Globus pallidus (tissue), 1 donor: Measurements from ENCODE around the gene ICA1L.

Source experiments
- DNase-seq: peaks from one replicate; pipeline ENCODE4 v3.0.0-alpha.2; 2015; ENCODE audit warnings: low spot score

Gene ICA1L

DNA sequence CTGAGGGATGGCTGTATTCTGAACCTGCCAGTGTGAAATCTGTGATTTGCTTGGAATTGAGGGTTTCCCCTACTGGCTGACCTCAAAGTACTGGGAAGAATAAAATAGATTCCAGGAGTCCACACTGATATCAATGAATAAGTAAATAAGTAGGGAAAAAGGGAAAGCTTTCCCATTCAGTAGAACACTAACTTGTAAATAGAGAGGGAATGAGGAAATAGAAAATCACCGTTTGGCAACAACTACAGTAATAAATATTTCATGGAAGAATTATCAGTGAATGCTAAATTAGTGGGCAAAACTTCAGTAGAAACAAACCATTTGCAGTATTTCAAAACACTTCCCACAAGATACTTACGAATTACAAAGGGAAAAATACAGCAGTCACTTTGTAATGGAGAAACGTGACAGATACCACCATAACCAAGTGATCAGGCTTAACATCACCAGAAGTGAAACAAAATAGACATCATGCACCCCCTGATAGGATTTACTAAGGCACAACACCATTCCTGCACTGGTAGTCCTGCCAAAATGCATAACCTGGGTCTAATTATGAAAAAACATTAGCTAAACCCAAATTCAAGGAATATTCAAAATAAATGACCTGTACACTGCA is 88.5 kb downstream of the ICA1L start:
- DNase-seq, result no peak

DNA sequence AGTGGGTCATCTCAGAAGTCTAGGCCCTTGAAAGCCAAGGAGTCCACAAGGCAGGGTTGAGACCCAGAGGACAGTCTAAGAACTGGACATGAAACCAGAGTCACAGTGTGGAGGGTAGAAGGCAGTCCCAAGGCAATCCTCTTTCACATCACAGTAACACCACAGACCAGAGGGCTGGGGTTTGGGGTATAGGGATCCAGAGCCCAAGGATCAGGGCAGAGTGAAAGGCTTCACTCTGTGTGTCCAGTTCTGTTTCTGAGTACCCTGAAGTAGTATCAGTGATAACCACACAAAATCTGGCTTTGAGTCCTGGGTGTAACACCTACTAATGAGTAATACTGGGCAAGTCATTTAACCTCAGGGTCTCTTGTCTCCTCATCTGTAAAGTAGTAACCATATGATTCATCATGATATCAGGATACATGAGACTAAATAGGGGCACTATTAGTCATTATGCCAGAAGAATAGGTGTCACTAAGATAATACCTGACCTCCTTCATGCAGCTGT is 91.0 kb downstream of the ICA1L start:
- DNase-seq, result no peak

DNA sequence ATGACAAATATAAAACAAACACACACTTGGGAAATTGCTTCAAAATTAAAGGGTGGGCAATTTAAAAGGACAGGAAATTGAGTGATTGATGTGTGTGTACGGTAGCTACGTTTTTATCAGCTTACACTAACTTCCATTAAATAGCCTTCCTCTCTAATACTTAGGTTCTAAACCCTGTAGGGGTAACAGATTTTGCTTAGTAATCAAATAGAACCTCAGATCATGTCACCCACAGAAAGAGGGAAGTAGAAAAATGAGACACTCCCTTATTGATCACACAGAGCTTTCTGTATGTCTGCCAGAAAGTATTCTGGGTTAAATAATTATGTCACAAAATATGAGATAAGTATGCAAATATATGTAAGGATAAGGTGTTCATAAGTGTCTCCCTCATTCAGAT is 93.3 kb downstream of the ICA1L start:
- no peak for DNase-seq

DNA sequence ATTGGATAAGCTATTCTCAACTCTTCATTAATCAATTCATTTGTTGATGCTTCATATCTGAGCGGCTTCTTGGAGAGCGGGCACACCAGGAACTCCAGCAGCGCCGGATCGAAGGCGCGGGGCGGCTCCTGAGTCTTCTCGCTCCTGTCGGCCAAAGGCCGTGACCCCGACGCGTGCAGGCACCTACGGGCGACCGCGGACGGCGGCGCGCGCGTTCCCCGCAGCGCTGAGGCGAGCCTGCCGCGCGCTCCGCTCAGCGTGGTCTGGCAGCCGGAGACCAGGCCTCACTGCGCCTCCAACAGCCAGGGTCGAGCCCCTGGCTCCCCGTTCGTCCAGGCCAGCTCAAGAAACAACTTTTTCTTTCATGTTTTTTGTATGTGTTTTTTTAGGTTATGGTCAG is 97.5 kb downstream of the ICA1L start:
- DNase-seq, result no peak

DNA sequence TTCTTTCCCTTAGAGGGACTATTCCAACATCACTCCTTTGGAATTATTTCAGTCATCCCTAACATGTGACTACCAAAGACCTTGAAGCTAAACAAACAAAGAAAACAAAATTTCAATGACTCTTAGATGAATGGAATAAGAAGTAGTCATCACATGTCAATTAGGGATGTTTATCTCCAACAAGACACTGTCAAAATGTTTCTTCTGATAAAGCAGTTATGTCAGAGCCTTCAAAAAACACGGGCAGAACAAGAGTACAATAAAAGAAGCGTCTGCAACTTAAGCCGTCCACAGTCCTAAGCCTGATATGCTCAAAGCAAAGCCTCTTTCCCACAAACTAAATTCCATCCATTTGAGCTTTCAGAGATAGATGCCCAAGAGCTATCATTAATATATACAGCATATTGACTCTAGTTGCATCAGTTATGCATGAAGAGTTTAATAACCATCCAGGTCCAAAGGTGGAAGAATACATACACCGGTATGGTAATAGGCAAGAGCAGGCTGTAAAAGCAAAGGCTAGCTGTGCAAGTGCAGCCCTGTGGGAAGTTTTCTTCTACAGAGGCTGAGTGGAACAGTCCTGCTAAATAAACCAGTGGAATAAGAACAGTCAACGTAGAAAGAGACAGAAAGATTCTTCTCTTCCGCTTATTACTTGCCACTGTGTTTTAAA is 98.1 kb downstream of the ICA1L start:
- no peak for DNase-seq

DNA sequence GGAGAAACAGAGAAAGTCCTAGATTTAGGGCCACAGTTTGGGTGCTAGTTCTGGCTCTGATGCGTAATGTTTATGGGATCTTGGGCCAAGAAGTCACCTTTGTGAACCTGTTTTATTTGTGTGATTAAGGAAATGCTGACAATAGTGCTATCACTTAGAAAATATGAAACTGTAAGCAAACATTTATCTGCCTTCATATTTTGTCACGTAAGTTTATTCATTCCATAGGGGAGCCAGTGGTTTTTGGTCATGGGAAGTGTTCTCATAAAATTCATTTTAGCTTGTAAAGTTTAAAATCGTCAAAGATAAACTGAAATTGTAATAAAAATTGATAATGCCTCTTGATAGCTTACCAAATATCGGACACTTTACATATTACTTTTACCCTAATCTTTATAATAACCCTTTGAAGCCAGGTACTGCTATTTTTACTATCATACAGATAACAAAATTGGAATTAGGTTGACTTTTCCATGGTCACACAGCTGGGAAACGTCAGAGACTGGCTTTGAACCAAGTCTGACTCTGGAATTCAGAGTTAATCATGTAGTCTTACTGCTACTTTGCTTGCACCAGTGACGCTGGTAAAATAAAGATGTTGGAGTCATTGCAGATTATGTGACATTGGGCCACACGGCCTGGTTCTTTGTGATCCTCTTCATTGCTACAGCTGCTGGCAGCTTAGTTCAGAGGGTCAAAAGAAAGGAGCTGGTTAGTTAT is 99.7 kb downstream of the ICA1L start:
- DNase-seq, result no peak

DNA sequence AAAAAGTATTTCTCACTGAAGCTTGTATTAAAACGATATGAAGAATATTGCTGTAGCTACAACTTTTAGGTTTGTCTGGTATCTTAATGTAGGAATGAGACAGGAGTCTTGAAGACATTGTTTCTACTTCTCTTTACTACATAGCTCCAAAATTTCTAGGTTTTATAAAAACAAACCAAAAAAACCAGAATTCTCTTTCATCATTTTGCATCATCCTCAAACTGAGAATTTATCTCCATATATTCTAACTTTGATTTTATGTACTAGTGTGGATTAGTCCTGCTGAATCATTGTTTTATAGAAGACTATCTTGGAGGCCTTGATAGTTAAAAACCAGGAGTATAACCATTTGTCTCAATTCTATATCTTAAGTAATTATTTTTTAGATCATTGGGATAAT is 100.2 kb downstream of the ICA1L start:
- DNase-seq, result no peak

DNA sequence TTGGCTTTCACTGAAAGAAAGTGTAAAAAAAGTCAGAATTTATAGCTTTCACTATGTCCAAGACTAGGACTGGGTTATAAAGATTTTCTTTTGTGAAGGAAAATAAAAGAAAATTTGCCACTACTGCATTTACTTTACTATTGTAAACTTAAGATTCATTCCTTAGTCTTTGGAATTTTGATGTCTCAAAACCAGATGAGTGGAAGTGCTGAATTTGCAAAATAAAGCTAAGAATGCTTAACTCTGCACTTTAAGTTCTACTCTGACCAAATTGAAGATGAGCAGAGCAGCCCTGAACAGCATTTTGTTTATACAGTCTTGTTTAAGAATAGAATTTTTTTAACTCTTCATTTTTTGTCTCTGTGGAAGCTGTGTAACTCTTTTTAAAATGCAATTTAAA is 102.4 kb downstream of the ICA1L start:
- no peak for DNase-seq

DNA sequence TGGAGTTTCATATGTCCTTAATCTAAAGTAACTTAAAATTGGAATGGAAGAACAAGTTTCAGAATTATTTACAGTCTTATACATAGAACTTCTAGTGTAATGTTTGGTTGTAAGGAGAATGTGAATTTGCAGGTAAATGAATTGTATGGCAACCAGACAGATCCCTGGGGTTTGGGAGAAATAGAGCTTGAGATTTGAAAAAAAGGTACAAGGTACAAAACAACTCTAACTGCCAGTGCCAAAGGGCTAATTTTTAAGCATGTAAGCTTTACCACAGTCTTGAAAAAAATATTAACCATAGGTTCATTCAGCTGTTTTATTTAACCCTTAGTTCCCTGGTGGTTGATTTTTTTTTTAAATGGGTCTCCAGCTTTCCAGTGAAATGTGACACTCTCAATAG is 103.3 kb downstream of the ICA1L start:
- no peak for DNase-seq

DNA sequence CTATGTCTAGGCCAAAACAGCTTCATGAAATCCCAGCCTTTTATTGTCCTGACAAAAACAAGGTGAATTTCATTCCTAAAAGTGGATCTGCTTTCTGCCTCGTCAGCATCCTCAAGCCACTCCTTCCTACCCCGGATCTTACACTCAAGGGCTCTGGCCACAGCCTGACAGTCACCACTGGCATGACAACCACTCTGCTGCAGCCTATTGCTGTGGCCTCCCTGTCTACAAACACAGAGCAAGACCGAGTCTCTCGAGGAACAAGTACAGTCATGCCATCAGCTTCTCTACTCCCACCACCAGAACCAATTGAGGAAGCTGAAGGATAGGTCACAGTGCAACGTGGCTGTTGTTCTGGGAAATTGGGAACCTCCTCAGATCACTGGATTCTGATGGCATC is 106.1 kb downstream of the ICA1L start:
- no peak for DNase-seq

DNA sequence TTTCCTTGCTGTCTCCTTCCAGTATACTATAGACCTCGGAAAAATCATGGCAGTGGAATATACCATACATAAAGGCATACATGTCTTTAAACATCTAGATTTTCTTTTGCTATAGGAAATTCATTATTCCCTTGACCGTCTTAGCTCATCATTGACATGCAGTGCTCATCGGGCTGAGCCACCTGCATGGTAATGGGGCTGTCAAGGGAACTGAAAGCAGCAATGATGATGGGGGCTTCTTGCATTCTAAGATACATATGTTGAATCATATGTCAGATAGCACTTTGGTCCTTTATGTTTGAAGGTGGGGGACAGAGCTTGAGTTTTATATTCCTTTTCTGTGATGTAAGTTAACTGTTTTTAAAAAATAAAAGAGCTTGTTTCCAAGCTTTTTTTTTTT is 106.6 kb downstream of the ICA1L start:
- DNase-seq, result no peak

DNA sequence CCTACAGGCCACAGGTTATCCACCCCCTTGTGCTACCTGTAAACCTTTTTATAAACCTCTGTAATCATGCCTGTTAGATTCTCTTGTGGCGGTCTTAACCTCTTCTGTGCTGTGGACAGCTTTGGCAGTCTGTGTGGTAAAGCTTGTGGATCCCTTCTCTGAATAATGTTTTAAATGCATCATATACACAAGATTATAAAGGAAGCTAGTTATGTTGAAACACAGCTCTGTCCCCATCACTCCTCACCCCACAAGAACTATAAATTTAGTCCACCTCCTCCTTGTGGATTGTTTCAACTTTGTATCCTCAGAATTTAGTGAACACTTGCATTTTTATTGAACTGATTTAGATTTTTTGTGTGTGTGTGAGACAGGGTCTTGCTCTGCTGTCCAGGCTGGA is 107.7 kb downstream of the ICA1L start:
- no peak for DNase-seq

DNA sequence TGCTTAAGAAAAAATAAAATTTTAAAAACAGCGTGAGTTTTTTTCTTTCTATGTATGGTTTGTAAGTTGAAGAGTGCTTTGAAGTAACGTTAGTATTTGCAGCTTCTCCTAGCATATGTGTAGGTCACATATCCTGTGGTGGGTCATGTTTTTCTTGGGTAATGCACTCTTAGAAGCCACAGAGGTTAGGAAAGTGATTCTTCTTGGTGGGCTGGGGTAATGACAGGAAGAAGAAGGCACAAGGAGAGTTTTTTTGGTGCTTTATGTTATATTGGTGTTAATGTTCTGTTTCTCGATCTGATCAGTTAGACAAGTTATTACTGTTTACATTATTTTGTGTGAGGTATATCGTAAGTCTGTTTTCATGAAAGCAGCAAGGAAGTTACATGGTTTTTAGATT is 109.0 kb downstream of the ICA1L start:
- DNase-seq, result no peak

DNA sequence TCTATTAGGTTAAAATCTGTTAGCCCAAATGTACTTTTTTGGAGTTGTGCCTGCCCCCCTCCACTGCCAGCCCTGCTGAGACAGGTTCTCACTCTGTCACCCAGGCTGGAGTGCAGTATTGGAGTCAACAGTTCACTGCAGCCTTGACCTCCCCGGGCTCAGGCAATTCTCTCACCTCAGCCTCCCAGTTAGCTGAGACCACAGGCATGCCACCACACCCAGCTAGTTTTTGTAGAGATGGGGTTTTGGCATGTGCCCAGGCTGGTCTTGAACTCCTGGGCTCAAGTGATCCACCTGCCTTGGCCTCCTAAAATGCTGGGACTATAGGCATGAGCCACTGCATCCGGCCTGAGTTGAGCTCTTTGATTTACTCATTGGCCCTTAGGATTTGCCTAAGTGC is 110.7 kb downstream of the ICA1L start:
- no peak for DNase-seq

DNA sequence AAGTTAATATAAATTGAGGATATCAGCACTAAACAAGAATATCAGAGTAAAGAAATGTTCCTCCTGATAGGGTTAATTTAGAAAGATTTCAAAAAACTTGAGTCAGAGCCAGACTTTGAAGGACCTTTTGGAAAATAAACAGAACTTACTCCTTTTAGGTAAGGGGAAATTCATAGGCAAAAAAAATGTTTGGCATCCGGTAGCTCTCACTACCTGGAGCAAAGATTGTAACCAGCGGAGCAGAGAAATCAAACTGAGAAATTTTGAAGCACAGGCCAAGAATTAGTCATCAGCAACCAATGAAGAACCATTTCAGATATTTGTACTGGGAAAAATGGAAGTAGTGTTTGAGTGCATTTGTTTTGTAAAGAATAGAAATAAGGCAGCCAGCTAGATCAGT is 113.0 kb downstream of the ICA1L start:
- DNase-seq, result no peak

DNA sequence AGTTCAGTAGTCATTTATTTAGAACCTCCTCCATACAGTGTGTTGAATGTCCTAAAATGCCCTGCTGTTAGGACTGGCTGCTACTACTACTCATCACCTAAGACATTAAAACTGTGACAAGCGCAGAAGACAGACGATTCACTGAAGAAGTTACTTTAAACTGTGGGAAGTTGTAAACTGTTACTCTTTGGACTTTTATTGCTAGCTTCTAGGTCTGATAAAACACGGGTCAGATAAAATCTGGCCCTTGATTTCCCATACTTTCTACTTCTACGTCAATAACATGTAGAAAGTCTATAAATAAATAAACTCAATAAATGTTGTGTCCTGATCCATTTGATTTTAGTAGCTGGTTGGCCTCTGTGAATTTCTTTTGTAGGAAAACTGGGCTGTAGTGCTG is 113.4 kb downstream of the ICA1L start:
- DNase-seq, result no peak

DNA sequence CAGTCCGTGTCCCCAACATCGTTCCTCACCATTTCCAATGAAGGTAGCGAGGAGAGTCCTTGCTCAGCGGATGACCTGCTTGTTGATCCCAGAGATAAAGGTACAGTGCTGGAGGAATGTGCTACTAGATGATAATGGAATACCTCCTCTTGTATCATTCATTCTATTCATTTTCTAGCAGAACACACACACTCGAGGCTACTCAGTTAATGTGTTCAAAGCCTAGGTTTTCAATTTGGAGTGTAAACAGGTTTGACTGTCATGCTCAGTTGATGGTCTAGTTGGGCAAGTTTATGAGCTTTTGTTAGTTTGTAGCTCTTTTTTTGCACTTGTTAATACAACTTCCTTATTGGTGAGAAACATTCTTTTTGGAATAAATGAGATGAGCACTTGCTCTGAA is 114.2 kb downstream of the ICA1L start:
- DNase-seq, result no peak

DNA sequence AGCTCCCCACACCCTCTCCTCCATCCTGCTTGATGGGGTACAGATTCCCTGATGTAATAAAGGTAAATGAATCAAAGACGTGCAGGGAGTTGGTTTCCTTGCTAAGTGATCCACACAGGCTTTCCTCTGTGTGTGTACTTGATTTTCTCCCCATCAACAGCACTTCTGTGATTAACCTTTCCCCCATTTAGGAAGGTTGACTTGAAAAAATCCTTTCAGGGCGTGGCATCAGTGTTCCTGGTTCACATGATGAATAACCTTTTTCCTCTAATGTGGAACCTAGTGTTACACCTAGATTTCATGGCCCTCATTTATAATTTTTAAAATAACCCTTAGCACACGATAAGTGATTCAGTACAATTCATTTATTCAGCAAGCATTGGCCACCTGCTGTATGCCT is 115.0 kb downstream of the ICA1L start:
- no peak for DNase-seq

DNA sequence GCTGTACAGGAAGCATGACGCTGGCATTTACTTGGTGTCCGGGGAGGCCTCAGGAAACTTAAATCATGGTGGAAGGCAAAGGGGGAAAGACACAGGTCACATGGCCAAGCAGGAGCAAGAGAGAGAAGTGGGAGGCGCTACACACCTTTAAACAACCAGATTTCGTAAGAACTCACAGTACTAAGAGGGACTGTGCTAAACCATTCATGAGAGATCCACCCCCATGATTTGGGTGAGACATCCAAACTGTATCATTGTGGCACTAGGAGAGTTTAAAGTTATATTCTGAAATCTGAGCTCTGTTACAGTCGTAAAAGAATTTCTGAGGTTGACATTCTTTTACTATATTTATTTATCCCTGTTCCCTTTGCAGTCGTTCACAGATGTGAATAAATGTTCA is 116.6 kb downstream of the ICA1L start:
- no peak for DNase-seq

DNA sequence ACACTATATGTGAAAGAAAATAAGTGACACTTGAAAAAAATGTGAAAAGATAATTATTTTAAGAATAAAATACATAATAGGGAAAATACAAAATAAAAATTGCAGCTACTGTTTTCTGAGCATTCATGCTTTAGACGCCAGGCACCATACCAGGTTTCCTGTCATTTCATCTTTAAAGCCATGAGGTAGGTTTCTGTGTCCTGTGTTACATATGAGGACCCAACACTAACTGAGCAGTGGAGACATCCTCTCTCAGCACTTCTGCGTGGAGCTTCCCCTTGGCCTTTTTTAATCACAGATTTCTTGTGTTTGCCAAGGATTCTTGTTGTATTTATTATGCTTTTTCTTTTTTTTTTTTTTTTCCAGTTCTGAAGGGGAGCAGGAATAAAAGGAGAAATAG is 119.5 kb downstream of the ICA1L start:
- DNase-seq, result no peak

DNA sequence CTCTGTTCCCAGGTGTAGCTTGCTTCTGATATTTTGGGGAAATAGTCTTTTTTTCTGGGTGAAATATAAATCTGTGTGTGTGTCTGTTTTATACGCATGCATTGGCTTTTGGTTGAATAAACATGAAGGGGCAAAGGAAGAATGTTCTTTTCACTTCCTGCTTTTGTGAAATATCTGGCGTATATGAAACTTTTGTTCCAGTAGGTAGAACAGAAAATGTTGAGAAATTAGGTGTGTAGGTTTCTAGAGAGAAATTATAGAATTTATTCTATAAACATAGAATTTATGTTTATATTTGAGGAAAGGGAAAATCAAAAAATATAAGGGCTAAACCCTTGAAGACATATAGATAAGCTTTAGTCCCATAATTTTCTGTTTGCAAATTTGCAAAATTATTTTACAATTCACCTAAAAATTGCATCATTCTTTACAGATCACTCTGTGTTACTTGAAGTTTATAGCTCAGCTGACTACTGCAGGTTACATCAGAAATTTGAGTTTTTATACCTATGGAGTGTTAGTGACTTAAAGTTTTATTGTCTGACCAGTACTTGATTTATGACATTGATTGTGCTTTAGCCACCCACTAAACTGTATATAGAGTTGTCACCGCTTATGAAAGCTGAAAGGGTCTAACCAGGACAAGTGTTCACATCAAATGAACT is 120.7 kb downstream of the ICA1L start:
- no peak for DNase-seq

DNA sequence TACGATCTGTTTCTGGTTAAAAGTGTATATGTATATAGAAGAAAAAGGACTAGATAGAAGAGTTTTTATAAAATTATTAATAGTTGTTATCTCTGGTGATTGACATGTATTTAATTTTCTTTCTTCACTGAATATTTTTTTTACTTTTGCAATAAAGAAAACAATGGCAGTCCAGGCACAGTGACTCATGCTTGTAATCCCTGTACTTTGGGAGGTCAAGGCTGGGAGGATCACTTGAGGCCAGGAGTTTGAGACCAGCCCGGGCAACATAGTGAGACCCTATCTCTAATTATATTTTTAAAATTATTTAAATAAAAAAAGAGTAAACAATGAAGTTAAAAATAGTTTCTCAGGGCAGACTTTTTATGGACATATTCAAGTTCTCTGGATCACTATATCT is 122.1 kb downstream of the ICA1L start:
- no peak for DNase-seq

DNA sequence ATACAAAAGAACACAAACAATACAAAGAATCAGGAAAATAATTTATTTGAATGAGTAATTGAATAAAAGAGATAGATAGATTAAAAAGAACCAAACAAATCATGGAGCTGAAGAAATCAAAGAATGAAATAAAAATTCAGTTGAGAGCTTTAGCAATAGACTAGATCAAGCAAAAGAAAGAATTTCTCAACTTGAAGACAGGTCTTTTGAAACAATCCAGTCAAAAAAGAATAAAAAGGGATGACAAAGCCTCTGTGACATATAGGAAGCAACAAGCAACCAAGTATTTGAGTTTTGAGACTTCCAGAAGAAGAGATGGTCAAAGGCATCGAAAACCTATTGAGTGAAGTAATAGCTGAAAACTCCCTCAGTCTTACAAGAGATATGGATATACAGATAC is 128.0 kb downstream of the ICA1L start:
- DNase-seq, result no peak
